DOHH2 (cell line): ENCODE results near the gene EPM2AIP1.

Experiments
- CTCF ChIP-seq: fragments of 200-600 bp; sonication (generic); IDR thresholded peaks from one replicate; pipeline ENCODE4 v1.5.1; 2014; ENCODE audit warnings: antibody characterized with exemption, mild to moderate bottlenecking, low read depth, low read length; ENCODE audit not compliant: poor library complexity, severe bottlenecking
- EZH2phosphoT487 ChIP-seq: fragments of 200-600 bp; sonication (generic); IDR thresholded peaks from 2 replicates; pipeline ENCODE4 v1.6.1; 2017; ENCODE audit warnings: borderline replicate concordance, mild to moderate bottlenecking, antibody characterized with exemption, low read length, moderate library complexity, mixed read lengths

GRCh38 chr3:36991923-36992805 is 767 bp downstream of the EPM2AIP1 start:
- TF ChIP-seq EZH2phosphoT487 = no peak
- TF ChIP-seq CTCF = no peak
